ENCODE data around the gene IL1R1.

IL1R1 gene

DNA sequence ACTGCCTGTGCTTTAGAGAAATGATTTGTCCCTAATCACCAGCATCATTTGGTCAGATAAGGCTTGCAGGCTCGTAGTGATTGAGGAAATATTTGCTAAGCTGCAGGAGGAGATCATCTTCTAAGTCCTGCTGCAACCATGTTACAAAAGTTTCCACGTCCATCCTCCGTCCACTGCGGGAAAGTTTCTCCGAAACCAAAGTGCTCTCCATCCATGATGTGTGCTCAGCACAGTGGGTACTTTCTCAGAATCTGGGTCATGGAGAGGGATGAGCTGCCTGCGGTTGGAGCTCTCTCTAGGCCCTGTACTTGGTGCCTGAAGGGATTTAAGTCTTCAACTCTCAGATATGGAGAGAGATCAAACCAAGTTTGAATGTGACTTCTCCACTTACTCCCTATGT lies 83.6 kb downstream of the IL1R1 start:
- Histone ChIP-seq H3K4me1 (peaks cover 0 to 30% (median 21%) of the 10 kb centered on the region in 4 donors), H3K27me3 (no peaks in the 10 kb centered on the region), H3K36me3 (no peaks in the 10 kb centered on the region), H3K4me3 (no peak overlapping the region), H3K27ac (peak overlapping the region; percentile 84 to 85), H3K9me3 (no peaks in the 10 kb centered on the region)
- intact Hi-C loops (cut with DNase I; ENCODE audit: low total_unique reads): no loop called here
- TF ChIP-seq, protein P1, sequence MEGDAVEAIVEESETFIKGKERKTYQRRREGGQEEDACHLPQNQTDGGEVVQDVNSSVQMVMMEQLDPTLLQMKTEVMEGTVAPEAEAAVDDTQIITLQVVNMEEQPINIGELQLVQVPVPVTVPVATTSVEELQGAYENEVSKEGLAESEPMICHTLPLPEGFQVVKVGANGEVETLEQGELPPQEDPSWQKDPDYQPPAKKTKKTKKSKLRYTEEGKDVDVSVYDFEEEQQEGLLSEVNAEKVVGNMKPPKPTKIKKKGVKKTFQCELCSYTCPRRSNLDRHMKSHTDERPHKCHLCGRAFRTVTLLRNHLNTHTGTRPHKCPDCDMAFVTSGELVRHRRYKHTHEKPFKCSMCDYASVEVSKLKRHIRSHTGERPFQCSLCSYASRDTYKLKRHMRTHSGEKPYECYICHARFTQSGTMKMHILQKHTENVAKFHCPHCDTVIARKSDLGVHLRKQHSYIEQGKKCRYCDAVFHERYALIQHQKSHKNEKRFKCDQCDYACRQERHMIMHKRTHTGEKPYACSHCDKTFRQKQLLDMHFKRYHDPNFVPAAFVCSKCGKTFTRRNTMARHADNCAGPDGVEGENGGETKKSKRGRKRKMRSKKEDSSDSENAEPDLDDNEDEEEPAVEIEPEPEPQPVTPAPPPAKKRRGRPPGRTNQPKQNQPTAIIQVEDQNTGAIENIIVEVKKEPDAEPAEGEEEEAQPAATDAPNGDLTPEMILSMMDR (IDR thresholded peaks at IDR 0.05): no peak
- DNase-seq: no peak

DNA sequence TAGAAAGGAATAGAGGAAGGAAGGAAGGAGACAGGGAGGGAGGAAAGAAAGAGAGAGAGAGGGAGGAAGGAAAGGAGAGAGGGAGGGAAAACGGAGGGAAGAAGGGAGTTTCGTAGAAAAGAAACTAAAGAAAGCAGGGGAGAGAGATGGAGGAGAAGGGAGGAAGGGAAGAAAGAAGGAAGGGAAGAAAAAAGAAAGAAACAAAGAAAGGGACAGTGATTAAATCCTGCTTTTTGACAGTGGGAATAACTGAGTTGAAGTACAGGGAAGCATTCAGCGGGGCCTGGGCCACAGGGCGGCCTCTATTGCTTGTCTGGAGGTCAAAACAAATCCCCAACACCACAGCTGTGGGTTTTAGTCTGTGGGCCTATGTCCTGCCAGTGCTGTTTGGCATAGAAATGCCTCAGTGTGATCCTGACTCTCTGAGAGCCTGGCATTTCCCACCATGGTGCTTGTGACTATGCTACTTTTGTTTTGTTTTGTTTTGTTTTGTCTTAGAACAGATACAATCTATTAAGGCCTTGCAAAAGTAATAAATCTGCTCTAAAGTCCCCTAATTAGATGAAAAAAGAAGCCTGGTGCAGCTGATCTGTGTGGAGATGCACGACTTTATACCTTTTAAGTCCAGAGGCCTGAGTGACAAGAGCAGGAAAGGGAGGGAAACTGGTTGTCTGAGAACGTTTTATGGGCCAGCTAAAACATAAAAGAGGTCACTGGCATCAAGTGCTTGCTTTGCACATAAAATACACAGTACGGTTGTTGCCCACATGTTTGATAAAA lies 84.3 kb downstream of the IL1R1 start:
- TF ChIP-seq, protein P1 (IDR thresholded peaks at IDR 0.05): no peak
- no peaks in the 10 kb centered on the region for H3K27me3 ChIP-seq
- peak overlapping the region; percentile 84 to 85 for H3K27ac ChIP-seq
- intact Hi-C loops (cut with DNase I; ENCODE audit: low total_unique reads): no loop called here
- H3K4me3 ChIP-seq: no peak overlapping the region
- peaks cover 0 to 30% (median 21%) of the 10 kb centered on the region in 4 donors for H3K4me1 ChIP-seq
- H3K9me3 ChIP-seq: no peaks in the 10 kb centered on the region
- no peaks in the 10 kb centered on the region for H3K36me3 ChIP-seq
- DNase-seq: no peak

DNA sequence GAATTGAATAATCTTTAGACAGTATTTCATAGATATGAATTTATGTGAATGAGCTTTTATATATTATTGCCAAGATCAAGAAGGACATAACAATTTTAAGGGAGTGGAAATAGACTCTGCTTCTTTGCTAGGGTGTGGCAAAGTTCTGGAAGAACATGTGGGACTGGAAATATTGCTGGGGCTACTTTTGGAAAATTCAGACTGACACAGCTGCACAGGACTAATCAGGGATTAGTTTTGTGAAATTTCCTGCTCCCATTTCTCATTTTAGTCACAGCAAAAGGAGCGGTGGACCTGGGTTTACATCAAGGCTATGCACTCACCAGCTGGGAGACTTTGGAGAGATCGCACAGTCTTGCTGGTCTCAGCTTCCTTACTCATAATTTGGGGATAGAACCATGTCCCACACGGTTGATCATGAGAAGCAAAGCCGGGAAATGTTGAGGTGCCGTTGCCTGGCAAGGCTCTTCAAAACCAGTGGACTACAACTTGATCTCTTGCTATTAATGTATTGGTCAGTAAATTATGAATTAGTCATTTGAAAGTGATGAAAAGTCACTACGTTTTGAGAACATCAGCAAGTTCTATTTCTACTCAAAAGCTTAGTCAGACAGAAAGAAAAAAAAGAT lies 86.7 kb downstream of the IL1R1 start:
- peak overlapping the region; percentile 15 to 84 for H3K27ac ChIP-seq
- intact Hi-C loops (cut with DNase I; ENCODE audit: low total_unique reads): no loop called here
- H3K27me3 ChIP-seq: no peaks in the 10 kb centered on the region
- H3K4me3 ChIP-seq: no peak overlapping the region
- H3K4me1 ChIP-seq: peaks cover 0 to 30% (median 21%) of the 10 kb centered on the region in 4 donors
- TF ChIP-seq, protein P1 (IDR thresholded peaks at IDR 0.05): no peak
- H3K36me3 ChIP-seq: no peaks in the 10 kb centered on the region
- no peak for DNase-seq
- no peaks in the 10 kb centered on the region for H3K9me3 ChIP-seq
